GM10266 (cell line): ENCODE measurements around the gene ZFAND6.
"Not testable (repeated sequence)": the region's sequence is repeated elsewhere in the genome, so short reads cannot be mapped to it uniquely, and the experiment has no call there.

Experiments used
- DNase-seq: peaks from one replicate; pipeline ENCODE4 v3.0.0; 2012; ENCODE audit errors: extremely low spot score
- TF ChIP-seq, protein P1 (sequence below): IDR thresholded peaks from 2 replicates; pipeline ENCODE4 v1.5.1; 2012; ENCODE audit warnings: mild to moderate bottlenecking, low read depth; ENCODE audit not compliant: control insufficient read depth, insufficient read depth; ENCODE audit errors: missing control alignments

ZFAND6 gene

DNA sequence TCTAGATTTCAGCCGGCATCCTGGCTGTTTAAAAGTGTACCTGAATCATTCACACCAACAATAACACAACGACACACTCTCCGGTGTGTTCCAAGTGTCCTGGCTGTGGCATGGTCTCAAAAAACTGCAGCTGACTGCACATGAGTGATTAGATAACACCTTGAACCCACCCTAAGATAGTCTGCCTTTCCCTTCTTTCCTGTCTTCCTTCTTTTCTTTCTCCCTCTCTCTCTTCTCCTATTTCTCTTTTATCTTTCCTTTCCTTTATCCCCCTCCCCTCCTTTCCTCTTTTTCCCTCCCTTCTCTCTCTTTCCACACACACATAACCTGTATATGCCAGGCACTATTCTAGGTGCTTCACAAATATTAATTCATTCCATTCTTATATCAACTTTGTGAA is 92.1 kb downstream of the ZFAND6 start:
- TF ChIP-seq, protein P1, sequence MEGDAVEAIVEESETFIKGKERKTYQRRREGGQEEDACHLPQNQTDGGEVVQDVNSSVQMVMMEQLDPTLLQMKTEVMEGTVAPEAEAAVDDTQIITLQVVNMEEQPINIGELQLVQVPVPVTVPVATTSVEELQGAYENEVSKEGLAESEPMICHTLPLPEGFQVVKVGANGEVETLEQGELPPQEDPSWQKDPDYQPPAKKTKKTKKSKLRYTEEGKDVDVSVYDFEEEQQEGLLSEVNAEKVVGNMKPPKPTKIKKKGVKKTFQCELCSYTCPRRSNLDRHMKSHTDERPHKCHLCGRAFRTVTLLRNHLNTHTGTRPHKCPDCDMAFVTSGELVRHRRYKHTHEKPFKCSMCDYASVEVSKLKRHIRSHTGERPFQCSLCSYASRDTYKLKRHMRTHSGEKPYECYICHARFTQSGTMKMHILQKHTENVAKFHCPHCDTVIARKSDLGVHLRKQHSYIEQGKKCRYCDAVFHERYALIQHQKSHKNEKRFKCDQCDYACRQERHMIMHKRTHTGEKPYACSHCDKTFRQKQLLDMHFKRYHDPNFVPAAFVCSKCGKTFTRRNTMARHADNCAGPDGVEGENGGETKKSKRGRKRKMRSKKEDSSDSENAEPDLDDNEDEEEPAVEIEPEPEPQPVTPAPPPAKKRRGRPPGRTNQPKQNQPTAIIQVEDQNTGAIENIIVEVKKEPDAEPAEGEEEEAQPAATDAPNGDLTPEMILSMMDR, result no peak
- DNase-seq, result no peak

GRCh38 chr15:80152180-80152895 is 92.9 kb downstream of the ZFAND6 start:
- DNase-seq, result peak; percentile 97
- TF ChIP-seq, protein P1, result no peak

DNA sequence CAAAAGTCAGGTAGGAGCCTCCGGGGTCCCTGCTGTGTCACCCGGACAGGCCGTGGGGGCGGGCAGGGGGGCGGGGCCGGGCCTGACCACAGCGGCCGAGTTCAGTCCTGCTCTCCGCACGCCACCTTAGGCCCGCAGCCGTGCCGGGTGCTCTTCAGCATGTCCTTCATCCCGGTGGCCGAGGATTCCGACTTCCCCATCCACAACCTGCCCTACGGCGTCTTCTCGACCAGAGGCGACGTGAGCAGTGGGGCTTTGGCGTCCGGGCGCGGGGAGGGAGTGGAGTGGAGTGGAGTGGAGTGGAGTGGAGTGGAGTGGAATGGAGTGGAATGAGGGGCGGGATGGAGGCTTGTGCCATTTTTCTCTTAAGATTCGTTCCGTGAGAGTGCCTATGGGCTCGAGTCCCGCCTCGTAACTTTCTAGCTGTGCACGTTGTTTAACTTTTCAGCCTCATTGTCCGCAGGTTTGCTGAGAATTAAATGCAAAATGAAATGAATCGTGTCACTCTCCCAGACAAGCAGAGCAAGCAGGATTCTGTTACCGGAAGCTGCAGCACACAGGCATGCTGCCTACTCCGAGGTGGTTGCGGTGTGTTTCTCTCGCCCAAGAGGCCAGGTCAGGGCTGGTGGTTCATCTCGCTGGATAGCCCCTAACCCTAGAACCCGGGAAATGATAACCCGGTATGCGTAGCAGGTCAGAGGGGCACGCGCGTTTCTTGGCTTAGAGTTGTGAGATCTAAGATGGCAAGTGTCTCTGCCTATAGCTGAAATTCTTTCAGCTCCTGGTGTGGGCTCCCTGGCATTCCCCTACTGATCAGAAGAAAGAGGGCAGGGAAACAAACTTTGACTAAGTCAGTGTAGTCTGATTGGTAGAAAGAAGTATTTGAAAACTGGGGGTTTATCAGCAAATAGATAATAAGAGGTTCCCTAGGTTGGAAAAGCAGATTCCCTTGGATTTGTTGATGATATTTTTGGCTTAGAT is 93.7 kb downstream of the ZFAND6 start, which contains the start of gene FAH:
TSS of gene FAH (plus strand) at position 104 of the 981 bp plus-strand sequence. CDS start at position 160, 56 bp downstream.
- DNase-seq, result no peak
- TF ChIP-seq, protein P1, result no peak

- TF ChIP-seq, protein P1, result no peak
- DNase-seq, result no peak
Observed at GRCh38 chr15:80153900-80154299, 94.4 kb downstream of the ZFAND6 start.

- TF ChIP-seq, protein P1, result no peak
- DNase-seq, result no peak
Observed at GRCh38 chr15:80154336-80154735, 94.9 kb downstream of the ZFAND6 start.

GRCh38 chr15:80155001-80155377 is 95.5 kb downstream of the ZFAND6 start:
- TF ChIP-seq, protein P1, result no peak
- no peak for DNase-seq

GRCh38 chr15:80155378-80156175 is 96.1 kb downstream of the ZFAND6 start:
- DNase-seq, result not testable (repeated sequence)
